Colon (tissue), 2 donors: ENCODE results near the gene GAPT.
"Not testable (repeated sequence)": the region's sequence is repeated elsewhere in the genome, so short reads cannot be mapped to it uniquely, and the experiment has no call there.

Source experiments
- FAIRE-seq: peaks from 2 replicates; lab custom pipeline; 2012; peaks lifted over from hg19 to GRCh38; lab: Jason Lieb, UNC
- donor health status: control.
- donor health status: control.

The GAPT gene

GRCh38 chr5:58505502-58505901 lies 14.3 kb downstream of the GAPT start:
- no peak for FAIRE-seq

- FAIRE-seq, result no peak
Observed at GRCh38 chr5:58505971-58506640, 14.9 kb downstream of the GAPT start.

- no peak for FAIRE-seq
Observed at GRCh38 chr5:58507715-58508114, 16.5 kb downstream of the GAPT start.

GRCh38 chr5:58517198-58517597 lies 26.0 kb downstream of the GAPT start:
- no peak for FAIRE-seq

GRCh38 chr5:58523956-58524355 lies 32.7 kb downstream of the GAPT start:
- FAIRE-seq, result no peak

GRCh38 chr5:58524571-58524970 lies 33.3 kb downstream of the GAPT start:
- FAIRE-seq, result no peak

GRCh38 chr5:58530942-58531490 lies 39.8 kb downstream of the GAPT start:
- FAIRE-seq, result no peak

GRCh38 chr5:58541935-58542334 lies 50.7 kb downstream of the GAPT start:
- not testable (repeated sequence) for FAIRE-seq

GRCh38 chr5:58542709-58543108 lies 51.5 kb downstream of the GAPT start:
- FAIRE-seq, result no peak

- FAIRE-seq, result no peak
Observed at GRCh38 chr5:58543723-58544122, 52.5 kb downstream of the GAPT start.

- FAIRE-seq, result no peak
Observed at GRCh38 chr5:58544195-58544594, 53.0 kb downstream of the GAPT start.

GRCh38 chr5:58544926-58545325 lies 53.7 kb downstream of the GAPT start:
- no peak for FAIRE-seq

GRCh38 chr5:58545912-58546311 lies 54.7 kb downstream of the GAPT start:
- FAIRE-seq, result no peak
